ENCODE results near the gene FCRL4. TPM values are rescaled to one million over a fixed set of nuclear protein-coding genes. Genes with fewer than 3 reads are reported as not detected.

Gene FCRL4
- total and polyA plus RNA-seq, 12 donors, result not detected

- ATAC-seq (no peak), DNase-seq (no peak)
- no peak overlapping the region for H3K27ac ChIP-seq
- intact Hi-C loops (cut with DNase I), result loop anchor here in 1 of 10 donors (5.0 kb wide), 1 partner anchor 545 kb away; no protein-coding TSS in a partner anchor
- no peaks in the 10 kb centered on the region for H3K36me3 ChIP-seq
- WGBS, 2 donors, result 69 to 74% methylated on average over 3 of the region's 3 CpGs
- H3K4me1 ChIP-seq, result no peaks in the 10 kb centered on the region
- no peak for TF ChIP-seq CTCF (IDR thresholded peaks at IDR 0.05)
- no peaks in the 10 kb centered on the region for H3K9me3 ChIP-seq
- H3K27me3 ChIP-seq, result peaks cover 0 to 28% (median 14%) of the 10 kb centered on the region in 7 donors
- no peak overlapping the region for H3K4me3 ChIP-seq
Observed at GRCh38 chr1:157577420-157577819, 20.5 kb downstream of the FCRL4 start.

GRCh38 chr1:157575744-157576143 is 22.1 kb downstream of the FCRL4 start:
- WGBS, 2 donors, result 83 to 91% methylated on average over 2 of the region's 2 CpGs
- Histone ChIP-seq H3K4me3 (no peak overlapping the region), H3K36me3 (no peaks in the 10 kb centered on the region), H3K27me3 (peaks cover 0 to 28% (median 14%) of the 10 kb centered on the region in 7 donors), H3K27ac (no peak overlapping the region), H3K4me1 (no peaks in the 10 kb centered on the region), H3K9me3 (no peaks in the 10 kb centered on the region)
- no peak for TF ChIP-seq CTCF (IDR thresholded peaks at IDR 0.05)
- ATAC-seq (no peak), DNase-seq (no peak)
- intact Hi-C loops (cut with DNase I), result loop anchor here in 1 of 10 donors (5.0 kb wide), 1 partner anchor 547 kb away; no protein-coding TSS in a partner anchor

GRCh38 chr1:157574836-157575235 is 23.0 kb downstream of the FCRL4 start:
- Histone ChIP-seq H3K36me3 (no peaks in the 10 kb centered on the region), H3K4me3 (no peak overlapping the region), H3K4me1 (no peaks in the 10 kb centered on the region), H3K27me3 (peaks cover 0 to 28% (median 14%) of the 10 kb centered on the region in 7 donors), H3K9me3 (no peaks in the 10 kb centered on the region), H3K27ac (no peak overlapping the region)
- no peak for TF ChIP-seq CTCF (IDR thresholded peaks at IDR 0.05)
- no peak for ATAC-seq
- WGBS, 2 donors, result 80 to 83% methylated on average over 1 of the region's 1 CpG
- no peak for DNase-seq
- intact Hi-C loops (cut with DNase I), result loop anchor here in 1 of 10 donors (5.0 kb wide), 1 partner anchor 547 kb away; no protein-coding TSS in a partner anchor

- TF ChIP-seq CTCF (IDR thresholded peaks at IDR 0.05), result no peak
- ATAC-seq (no peak), DNase-seq (no peak)
- Histone ChIP-seq H3K27ac (no peak overlapping the region), H3K4me1 (no peaks in the 10 kb centered on the region), H3K4me3 (no peak overlapping the region), H3K27me3 (peaks cover 0 to 38% (median 17%) of the 10 kb centered on the region in 7 donors), H3K9me3 (no peaks in the 10 kb centered on the region), H3K36me3 (no peaks in the 10 kb centered on the region)
- 75 to 81% methylated on average over 14 of the region's 14 CpGs for WGBS, 2 donors
- intact Hi-C loops (cut with DNase I), result no loop called here
Observed at GRCh38 chr1:157566484-157567300, 31.2 kb downstream of the FCRL4 start.

Measured in heart right ventricle (tissue), 16 donors.